Astrocyte of the cerebellum (primary cell): Measurements from ENCODE around the gene COX6B2.

ENCODE experiments used
- DNase-seq: peaks from one replicate; pipeline ENCODE4 v3.0.0-alpha.2; 2011; ENCODE audit warnings: low read depth
- H3K4me3 ChIP-seq: 2 replicates; pipeline ENCODE4 v1.5.1; 2011; ENCODE audit warnings: mild to moderate bottlenecking, low read depth, low read length, moderate library complexity
- CTCF ChIP-seq: IDR thresholded peaks from 2 replicates; pipeline ENCODE4 v1.5.1; 2012; ENCODE audit warnings: low read length, low read depth, moderate library complexity, mild to moderate bottlenecking; ENCODE audit errors: missing control alignments
- in situ Hi-C: cut with HindIII; loops from 2 replicates; pipeline ENCODE4 v1.10.0; 2017; ENCODE audit warnings: low sequenced_read_pairs

COX6B2 gene

GRCh38 chr19:55345818-55346724 is 8.4 kb downstream of the COX6B2 start:
- in situ Hi-C loops: no loop called here
- no peak for TF ChIP-seq CTCF
- H3K4me3 ChIP-seq: no peak overlapping the region
- DNase-seq: no peak

- in situ Hi-C loops: no loop called here
- no peak for DNase-seq
- no peak for TF ChIP-seq CTCF
- H3K4me3 ChIP-seq: no peak overlapping the region
Measured at GRCh38 chr19:55345101-55345817, 9.3 kb downstream of the COX6B2 start.

- H3K4me3 ChIP-seq: no peak overlapping the region
Measured at GRCh38 chr19:55344444-55344843, 10.1 kb downstream of the COX6B2 start.

GRCh38 chr19:55341595-55342531 is 12.7 kb downstream of the COX6B2 start:
- peak overlapping the region; percentile 73 for H3K4me3 ChIP-seq
- in situ Hi-C loops: no loop called here
- no peak for TF ChIP-seq CTCF
- DNase-seq: no peak

More at GRCh38 chr19:55344444-55344843, 10.1 kb downstream of the COX6B2 start:
- in situ Hi-C loops: no loop called here
- no peak for DNase-seq
- peak; percentile 21 for TF ChIP-seq CTCF

- H3K4me3 ChIP-seq: peak overlapping the region; percentile 73
- in situ Hi-C loops: no loop called here
- no peak for TF ChIP-seq CTCF
- DNase-seq: no peak
Measured at GRCh38 chr19:55341171-55341588, 13.3 kb downstream of the COX6B2 start.

- no peak for TF ChIP-seq CTCF
- H3K4me3 ChIP-seq: peak overlapping the region; percentile 73
- no peak for DNase-seq
- in situ Hi-C loops: no loop called here
Measured at GRCh38 chr19:55340784-55341147, 13.8 kb downstream of the COX6B2 start.
